Caco-2 (cell line): ENCODE results near the gene EXT2. TPM values are rescaled to one million over a fixed set of nuclear protein-coding genes. Genes with fewer than 3 reads are reported as not detected.

Source experiments
- BruUV-seq: library from RNA; stranded (reverse); fragments of 400-500 nt; replicated peaks from 2 replicates; lab custom pipeline; 2021; lab: Mats Ljungman, UMichigan
- CTCF ChIA-PET: fragments of 300-600 bp; sonication (Branson Sonifier 250); formaldehyde crosslinking; loops from one replicate; lab custom pipeline; 2022; ENCODE audit warnings: antibody characterized with exemption; lab: Charles Lee
- POLR2A ChIA-PET: fragments of 300-600 bp; sonication (Branson Sonifier 250); formaldehyde crosslinking; loops from one replicate; lab custom pipeline; 2022; ENCODE audit warnings: antibody characterized with exemption; lab: Charles Lee
- DNase-seq, 2 experiments: peaks; one replicate each; pipeline versions ENCODE4 v3.0.0 to v3.0.0-alpha.2; 2020 to 2022
- H3K27me3 ChIP-seq: replicated peaks from 2 replicates; pipeline ENCODE4 v1.6.0; 2011; ENCODE audit warnings: low read length; ENCODE audit not compliant: control insufficient read depth, insufficient read depth
- H3K36me3 ChIP-seq: 2 replicates; pipeline ENCODE4 v1.5.1; 2011; ENCODE audit warnings: low read length; ENCODE audit not compliant: control insufficient read depth, insufficient read depth
- H3K4me1 ChIP-seq: fragments of 250-450 bp; sonication (Bioruptor Pico); 2 replicates; pipeline ENCODE4 v1.5.1; 2020; ENCODE audit warnings: mild to moderate bottlenecking
- H3K4me3 ChIP-seq: 2 replicates; pipeline ENCODE4 v1.5.1; 2011; ENCODE audit warnings: low read depth, mild to moderate bottlenecking, control low read depth, low read length
- H3K9me3 ChIP-seq: fragments of 250-450 bp; sonication (Bioruptor Pico); 2 replicates; pipeline ENCODE4 v1.5.1; 2020; ENCODE audit warnings: mild to moderate bottlenecking, moderate library complexity
- H3K27ac Mint-ChIP-seq: one replicate; pipeline ENCODE4 v1.8.0; 2022; ENCODE audit warnings: mixed read lengths; ENCODE audit not compliant: unreplicated experiment
- H3K27me3 Mint-ChIP-seq: one replicate; pipeline ENCODE4 v1.8.0; 2022; ENCODE audit warnings: mixed read lengths; ENCODE audit not compliant: insufficient read depth, unreplicated experiment
- H3K36me3 Mint-ChIP-seq: one replicate; pipeline ENCODE4 v1.8.0; 2022; ENCODE audit warnings: mild to moderate bottlenecking, mixed read lengths; ENCODE audit not compliant: insufficient read depth, unreplicated experiment
- H3K4me1 Mint-ChIP-seq: one replicate; pipeline ENCODE4 v1.8.0; 2022; ENCODE audit warnings: low read depth, mixed read lengths; ENCODE audit not compliant: unreplicated experiment
- H3K4me3 Mint-ChIP-seq: one replicate; pipeline ENCODE4 v1.8.0; 2022; ENCODE audit warnings: mild to moderate bottlenecking, moderate library complexity, mixed read lengths; ENCODE audit not compliant: unreplicated experiment
- H3K9me3 Mint-ChIP-seq: one replicate; pipeline ENCODE4 v1.8.0; 2022; ENCODE audit warnings: mixed read lengths; ENCODE audit not compliant: unreplicated experiment
- intact Hi-C: fragments of 100-400 bp; cut with micrococcal nuclease; formaldehyde crosslinking; loops from one replicate; pipeline ENCODE4 v1.10.0; 2022; ENCODE audit not compliant: unreplicated experiment
- total RNA-seq: library from RNA; stranded (reverse); gene quantifications from 2 replicates; pipeline ENCODE4 v1.2.3, GENCODE V29; 2022
- TF ChIP-seq, protein P1 (sequence below), 2 experiments: fragments of 200-600 bp in 1 of 2; IDR thresholded peaks; 1 replicate in 1 of 2; 2 replicates in 1 of 2; pipeline versions ENCODE4 v1.5.1 to v1.8.0; 2011 to 2022; ENCODE audit warnings: antibody characterized with exemption in 1 of 2, control low read depth in 1 of 2, inconsistent platforms in 1 of 2, low read depth in 1 of 2, low read length in 1 of 2, mild to moderate bottlenecking in 1 of 2, moderate library complexity in 1 of 2; ENCODE audit not compliant: insufficient read depth in 1 of 2, severe bottlenecking in 1 of 2, unreplicated experiment in 1 of 2

The EXT2 gene
- total RNA-seq, 1 experiment from 2014 or later = 83.3 TPM

DNA sequence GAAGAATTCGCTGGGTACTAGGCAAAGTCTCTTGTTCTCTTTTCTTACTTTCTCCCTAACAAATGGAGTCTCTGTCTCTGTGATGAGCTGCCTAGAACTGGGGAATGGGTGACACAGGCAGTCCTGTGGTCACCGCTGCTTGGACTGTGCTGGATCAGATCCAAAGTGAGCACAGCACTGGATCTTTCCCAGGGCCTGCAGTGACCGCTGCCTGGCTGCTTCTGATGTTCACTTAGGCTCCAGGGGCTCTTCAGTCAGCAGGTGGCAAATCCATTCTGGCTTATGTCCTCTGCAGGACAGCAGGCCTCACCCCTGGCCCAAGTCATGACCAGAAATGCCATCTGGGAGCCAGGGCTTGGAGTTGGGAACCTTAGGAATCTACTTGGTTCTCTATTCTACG, 61.5 kb downstream of the EXT2 start:
- TF ChIP-seq, protein P1, sequence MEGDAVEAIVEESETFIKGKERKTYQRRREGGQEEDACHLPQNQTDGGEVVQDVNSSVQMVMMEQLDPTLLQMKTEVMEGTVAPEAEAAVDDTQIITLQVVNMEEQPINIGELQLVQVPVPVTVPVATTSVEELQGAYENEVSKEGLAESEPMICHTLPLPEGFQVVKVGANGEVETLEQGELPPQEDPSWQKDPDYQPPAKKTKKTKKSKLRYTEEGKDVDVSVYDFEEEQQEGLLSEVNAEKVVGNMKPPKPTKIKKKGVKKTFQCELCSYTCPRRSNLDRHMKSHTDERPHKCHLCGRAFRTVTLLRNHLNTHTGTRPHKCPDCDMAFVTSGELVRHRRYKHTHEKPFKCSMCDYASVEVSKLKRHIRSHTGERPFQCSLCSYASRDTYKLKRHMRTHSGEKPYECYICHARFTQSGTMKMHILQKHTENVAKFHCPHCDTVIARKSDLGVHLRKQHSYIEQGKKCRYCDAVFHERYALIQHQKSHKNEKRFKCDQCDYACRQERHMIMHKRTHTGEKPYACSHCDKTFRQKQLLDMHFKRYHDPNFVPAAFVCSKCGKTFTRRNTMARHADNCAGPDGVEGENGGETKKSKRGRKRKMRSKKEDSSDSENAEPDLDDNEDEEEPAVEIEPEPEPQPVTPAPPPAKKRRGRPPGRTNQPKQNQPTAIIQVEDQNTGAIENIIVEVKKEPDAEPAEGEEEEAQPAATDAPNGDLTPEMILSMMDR (IDR thresholded peaks at IDR 0.05; ENCODE audit: insufficient read depth in 1 of 2, low read depth in 1 of 2, low read length in 1 of 2, severe bottlenecking in 1 of 2, unreplicated experiment in 1 of 2) = no peak
- Mint-ChIP-seq H3K27ac (no peak overlapping the region), H3K9me3 (no peaks in the 10 kb centered on the region), H3K36me3 (peaks cover 4% of the 10 kb centered on the region), H3K4me1 (peaks cover 5% of the 10 kb centered on the region), H3K27me3 (no peaks in the 10 kb centered on the region), H3K4me3 (no peak overlapping the region)
- Histone ChIP-seq H3K9me3 (0 out of 2 replicates have a peak, but pooled peaks cover 9% of the 10 kb centered on the region), H3K27me3 (no peaks in the 10 kb centered on the region), H3K4me1 (no peaks in the 10 kb centered on the region), H3K36me3 (no peaks in the 10 kb centered on the region), H3K4me3 (no peak overlapping the region)
- no TSS peak for BruUV-seq
- intact Hi-C loops = no loop called here
- no peak for DNase-seq
- CTCF ChIA-PET = no interaction called here
- POLR2A ChIA-PET = no interaction called here

DNA sequence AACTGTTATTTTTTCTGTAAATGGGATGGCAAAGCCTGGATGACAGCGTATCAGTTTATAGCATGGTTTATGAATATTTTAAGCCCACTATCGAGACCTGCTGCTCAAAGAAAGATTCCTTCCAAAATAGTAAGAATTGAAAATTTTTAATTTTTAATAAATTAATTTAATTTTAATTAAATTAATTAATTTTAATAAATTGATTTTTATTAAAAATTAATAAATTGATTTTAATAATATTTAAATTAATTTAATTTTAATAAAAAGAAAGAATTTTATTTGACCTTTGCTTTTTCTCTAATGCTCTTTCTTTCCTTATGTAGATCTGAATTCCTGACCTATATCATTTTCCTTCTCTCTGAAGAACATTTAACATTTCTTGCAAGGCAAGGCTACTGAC, 62.9 kb downstream of the EXT2 start:
- ChIA-PET CTCF (no interaction called here), POLR2A (no interaction called here)
- Mint-ChIP-seq H3K4me3 (no peak overlapping the region), H3K36me3 (peaks cover 4% of the 10 kb centered on the region), H3K27me3 (no peaks in the 10 kb centered on the region), H3K9me3 (no peaks in the 10 kb centered on the region), H3K4me1 (peaks cover 5% of the 10 kb centered on the region), H3K27ac (no peak overlapping the region)
- no peak for DNase-seq
- TF ChIP-seq, protein P1 (IDR thresholded peaks at IDR 0.05; ENCODE audit: insufficient read depth in 1 of 2, low read depth in 1 of 2, low read length in 1 of 2, severe bottlenecking in 1 of 2, unreplicated experiment in 1 of 2) = no peak
- no TSS peak for BruUV-seq
- H3K4me1 ChIP-seq = no peaks in the 10 kb centered on the region
- intact Hi-C loops = no loop called here
- 0 out of 2 replicates have a peak, but pooled peaks cover 4% of the 10 kb centered on the region for H3K9me3 ChIP-seq
- no peaks in the 10 kb centered on the region for H3K36me3 ChIP-seq
- no peaks in the 10 kb centered on the region for H3K27me3 ChIP-seq
- no peak overlapping the region for H3K4me3 ChIP-seq

DNA sequence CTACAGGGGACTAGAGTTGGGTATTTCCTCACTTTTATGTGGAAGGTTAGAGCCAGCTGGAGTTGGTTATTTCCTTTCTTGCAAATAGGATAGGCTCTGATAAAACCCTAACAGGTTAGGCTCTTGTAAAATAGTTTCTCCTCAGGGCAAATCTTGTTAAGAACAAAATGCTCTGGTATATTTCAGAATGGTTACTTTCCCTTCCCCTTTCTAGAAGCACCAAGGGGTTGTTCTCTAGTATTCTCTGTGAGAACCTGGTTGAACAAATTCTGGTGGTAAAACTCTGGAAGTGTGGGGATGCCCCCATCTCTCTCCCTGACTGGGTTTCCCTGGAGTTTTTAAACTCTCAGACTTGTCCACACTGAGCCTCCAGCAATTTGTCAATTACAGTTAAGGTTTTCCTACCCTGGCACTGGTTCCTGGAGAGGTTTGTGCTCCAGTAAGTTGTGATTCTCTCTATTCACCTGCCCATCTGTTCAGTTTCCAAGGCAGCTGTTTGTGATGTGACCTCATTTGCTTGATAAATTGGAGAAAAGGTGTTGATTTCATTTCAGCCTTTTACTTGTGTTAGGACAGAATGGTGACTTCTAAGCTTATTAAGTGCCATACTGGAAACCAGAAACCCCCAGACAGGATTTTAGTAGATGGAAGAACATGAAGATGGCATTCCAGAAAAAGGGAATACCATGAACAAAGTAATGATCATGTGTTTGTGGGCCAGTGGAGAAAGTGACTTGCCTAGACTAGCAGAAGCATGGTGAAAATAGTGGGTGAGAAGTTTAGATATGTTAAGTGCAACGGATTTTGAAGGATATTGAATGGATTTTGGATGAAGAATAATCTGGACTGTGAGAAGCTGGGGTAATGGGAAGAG, 64.6 kb downstream of the EXT2 start:
- H3K4me3 ChIP-seq = no peak overlapping the region
- DNase-seq = no peak
- no peaks in the 10 kb centered on the region for H3K36me3 ChIP-seq
- POLR2A ChIA-PET = no interaction called here
- CTCF ChIA-PET = no interaction called here
- 0 out of 2 replicates have a peak, but pooled peaks cover 4% of the 10 kb centered on the region for H3K9me3 ChIP-seq
- TF ChIP-seq, protein P1 (IDR thresholded peaks at IDR 0.05; ENCODE audit: insufficient read depth in 1 of 2, low read depth in 1 of 2, low read length in 1 of 2, severe bottlenecking in 1 of 2, unreplicated experiment in 1 of 2) = no peak
- BruUV-seq = no TSS peak
- no peaks in the 10 kb centered on the region for H3K4me1 ChIP-seq
- no peaks in the 10 kb centered on the region for H3K27me3 ChIP-seq
- no peaks in the 10 kb centered on the region for H3K27me3 Mint-ChIP-seq
- H3K4me3 Mint-ChIP-seq = no peak overlapping the region
- peaks cover 5% of the 10 kb centered on the region for H3K4me1 Mint-ChIP-seq
- intact Hi-C loops = no loop called here
- no peaks in the 10 kb centered on the region for H3K9me3 Mint-ChIP-seq
- H3K36me3 Mint-ChIP-seq = peaks cover 4% of the 10 kb centered on the region
- no peak overlapping the region for H3K27ac Mint-ChIP-seq
